BLaER1 (cell line): ENCODE measurements around the gene MAG.
A peak's percentile ranks its signal among the peaks of the same experiment; 100 is the strongest.

Source experiments
- H3K27ac ChIP-seq: shearing (Covaris generic); formaldehyde crosslinking; 2 replicates; pipeline ENCODE4 v1.8.1; 2022
- H3K27me3 ChIP-seq: shearing (Covaris generic); formaldehyde crosslinking; 2 replicates; pipeline ENCODE4 v1.8.1; 2022
- H3K36me3 ChIP-seq: shearing (Covaris generic); formaldehyde crosslinking; 2 replicates; pipeline ENCODE4 v1.8.1; 2022
- H3K4me1 ChIP-seq: shearing (Covaris generic); formaldehyde crosslinking; 2 replicates; pipeline ENCODE4 v1.8.1; 2022
- H3K4me2 ChIP-seq: shearing (Covaris generic); formaldehyde crosslinking; 2 replicates; pipeline ENCODE4 v1.8.1; 2022
- H3K4me3 ChIP-seq: shearing (Covaris generic); formaldehyde crosslinking; 2 replicates; pipeline ENCODE4 v1.8.1; 2022
- H3K9ac ChIP-seq: shearing (Covaris generic); formaldehyde crosslinking; 2 replicates; pipeline ENCODE4 v1.8.1; 2022
- H3K9me3 ChIP-seq: shearing (Covaris generic); formaldehyde crosslinking; 2 replicates; pipeline ENCODE4 v1.8.1; 2022
- H4K20me1 ChIP-seq: shearing (Covaris generic); formaldehyde crosslinking; 2 replicates; pipeline ENCODE4 v1.8.1; 2022
- Cebpa-rat ChIP-seq: shearing (Covaris generic); IDR thresholded peaks from 2 replicates; pipeline ENCODE4 v1.8.1; 2022

Gene MAG

GRCh38 chr19:35316560-35316959 is 24.6 kb downstream of the MAG start:
- Histone ChIP-seq H3K27me3 (no peaks in the 10 kb centered on the region), H3K4me3 (peak overlapping the region; percentile 40), H3K9me3 (no peaks in the 10 kb centered on the region), H4K20me1 (no peaks in the 10 kb centered on the region), H3K4me2 (peak overlapping the region; percentile 95), H3K36me3 (no peaks in the 10 kb centered on the region), H3K27ac (peak overlapping the region; percentile 97), H3K4me1 (peaks cover 98% of the 10 kb centered on the region), H3K9ac (peak overlapping the region; percentile 79)
- no peak for TF ChIP-seq Cebpa-rat

GRCh38 chr19:35317464-35318043 is 25.6 kb downstream of the MAG start:
- Histone ChIP-seq H3K9ac (peak overlapping the region; percentile 79), H3K4me3 (no peak overlapping the region), H3K4me2 (peak overlapping the region; percentile 95), H3K4me1 (peaks cover 98% of the 10 kb centered on the region), H3K9me3 (peaks cover 9% of the 10 kb centered on the region), H3K36me3 (no peaks in the 10 kb centered on the region), H4K20me1 (no peaks in the 10 kb centered on the region), H3K27me3 (no peaks in the 10 kb centered on the region), H3K27ac (peak overlapping the region; percentile 97)
- TF ChIP-seq Cebpa-rat = no peak

GRCh38 chr19:35318679-35319448 is 26.9 kb downstream of the MAG start:
- Histone ChIP-seq H3K27ac (peak overlapping the region; percentile 97), H3K9me3 (peaks cover 9% of the 10 kb centered on the region), H3K4me3 (peak overlapping the region; percentile 49), H3K4me2 (peak overlapping the region; percentile 95), H3K36me3 (no peaks in the 10 kb centered on the region), H3K9ac (peak overlapping the region; percentile 84), H3K27me3 (no peaks in the 10 kb centered on the region), H3K4me1 (peaks cover 98% of the 10 kb centered on the region), H4K20me1 (no peaks in the 10 kb centered on the region)
- TF ChIP-seq Cebpa-rat = no peak

- H3K4me3 ChIP-seq = peak overlapping the region; percentile 49
- H3K9ac ChIP-seq = peak overlapping the region; percentile 84
- peak overlapping the region; percentile 95 for H3K4me2 ChIP-seq
Observed at GRCh38 chr19:35320065-35320713, 28.2 kb downstream of the MAG start.

GRCh38 chr19:35321291-35321690 is 29.3 kb downstream of the MAG start:
- TF ChIP-seq Cebpa-rat = no peak
- Histone ChIP-seq H3K27me3 (no peaks in the 10 kb centered on the region), H4K20me1 (no peaks in the 10 kb centered on the region), H3K36me3 (no peaks in the 10 kb centered on the region), H3K4me2 (peak overlapping the region; percentile 95), H3K9ac (peak overlapping the region; percentile 84), H3K9me3 (peaks cover 9% of the 10 kb centered on the region), H3K4me3 (no peak overlapping the region), H3K27ac (peak overlapping the region; percentile 97), H3K4me1 (peaks cover 81% of the 10 kb centered on the region)

More at GRCh38 chr19:35320065-35320713, 28.2 kb downstream of the MAG start:
- Histone ChIP-seq H3K9me3 (peaks cover 9% of the 10 kb centered on the region), H3K27me3 (no peaks in the 10 kb centered on the region), H4K20me1 (no peaks in the 10 kb centered on the region), H3K4me1 (peaks cover 92% of the 10 kb centered on the region), H3K36me3 (no peaks in the 10 kb centered on the region), H3K27ac (peak overlapping the region; percentile 97)
- TF ChIP-seq Cebpa-rat = 0 out of 2 replicates have a peak, but pooled peaks have one; percentile 22

- peaks cover 81% of the 10 kb centered on the region for H3K4me1 ChIP-seq
- no peaks in the 10 kb centered on the region for H3K27me3 ChIP-seq
- H3K27ac ChIP-seq = peak overlapping the region; percentile 97
- H3K36me3 ChIP-seq = no peaks in the 10 kb centered on the region
- TF ChIP-seq Cebpa-rat = no peak
- H3K4me2 ChIP-seq = peak overlapping the region; percentile 95; the same call in 1 of the 2 replicates
- no peak overlapping the region for H3K4me3 ChIP-seq
- H4K20me1 ChIP-seq = no peaks in the 10 kb centered on the region
- H3K9me3 ChIP-seq = peaks cover 9% of the 10 kb centered on the region
- H3K9ac ChIP-seq = no peak overlapping the region
Observed at GRCh38 chr19:35322014-35322413, 30.1 kb downstream of the MAG start.

- Histone ChIP-seq H3K4me1 (peaks cover 74% of the 10 kb centered on the region), H3K27me3 (no peaks in the 10 kb centered on the region), H3K4me2 (peak overlapping the region; percentile 99), H3K4me3 (no peak overlapping the region), H3K9me3 (no peaks in the 10 kb centered on the region; the same call in 1 of the 2 replicates), H4K20me1 (peaks cover 19% of the 10 kb centered on the region), H3K36me3 (peaks cover 8% of the 10 kb centered on the region), H3K9ac (0 out of 2 replicates have a peak overlapping the region, but pooled peaks have one; percentile 91), H3K27ac (peak overlapping the region; percentile 92; the same call in 1 of the 2 replicates)
- no peak for TF ChIP-seq Cebpa-rat
Observed at GRCh38 chr19:35327642-35328041, 35.7 kb downstream of the MAG start.

GRCh38 chr19:35328851-35329285 is 36.9 kb downstream of the MAG start, which contains the start of gene CD22:
TSS of gene CD22 (plus strand) at chr19:35329187. CDS start at chr19:35332041, 2,854 bp downstream.
- peak within 1 kb of the TSS; percentile 91 for H3K9ac ChIP-seq

GRCh38 chr19:35329323-35329722 is 37.4 kb downstream of the MAG start:
- Histone ChIP-seq H3K4me2 (peak overlapping the region; percentile 99), H3K9me3 (no peaks in the 10 kb centered on the region; the same call in 1 of the 2 replicates), H3K27me3 (no peaks in the 10 kb centered on the region), H3K4me1 (peaks cover 74% of the 10 kb centered on the region), H4K20me1 (peaks cover 36% of the 10 kb centered on the region), H3K27ac (peak overlapping the region; percentile 92), H3K4me3 (peak overlapping the region; percentile 90), H3K36me3 (peaks cover 25% of the 10 kb centered on the region), H3K9ac (peak overlapping the region; percentile 91)
- no peak for TF ChIP-seq Cebpa-rat

More at GRCh38 chr19:35328851-35329285, 36.9 kb downstream of the MAG start, which contains the start of gene CD22:
- Histone ChIP-seq H3K36me3 (peaks cover 20% of the 10 kb centered on the region), H3K4me3 (peak within 1 kb of the TSS; percentile 90), H3K27me3 (no peaks in the 10 kb centered on the region), H3K27ac (peak within 1 kb of the TSS; percentile 92), H3K9me3 (no peaks in the 10 kb centered on the region; the same call in 1 of the 2 replicates), H3K4me2 (peak within 1 kb of the TSS; percentile 99), H3K4me1 (peaks cover 74% of the 10 kb centered on the region), H4K20me1 (peaks cover 31% of the 10 kb centered on the region)
- TF ChIP-seq Cebpa-rat = no peak
